Measurements from ENCODE around the gene ZDHHC17.
"Not testable (repeated sequence)": the region's sequence is repeated elsewhere in the genome, so short reads cannot be mapped to it uniquely, and the experiment has no call there.

Gene ZDHHC17

GRCh38 chr12:76763746-76764675, at the start of gene ZDHHC17:
ZDHHC17 (plus strand) TSS chr12:76764115; CDS start chr12:76764237, 122 bp downstream.
- DNase-seq, result peak; percentile 46 to 98 (median 88)

GRCh38 chr12:76714415-76714814, 49.5 kb upstream of the ZDHHC17 start:
- no peak for DNase-seq

- no peak for DNase-seq
These were observed 49.1 kb upstream of the ZDHHC17 start for GRCh38 chr12:76714861-76715260.

- DNase-seq, result no peak
These were observed 48.6 kb upstream of the ZDHHC17 start for GRCh38 chr12:76715332-76715731.

GRCh38 chr12:76717314-76717713, 46.6 kb upstream of the ZDHHC17 start:
- no peak for DNase-seq

GRCh38 chr12:76719171-76720041, 44.5 kb upstream of the ZDHHC17 start:
- peak in 43 of 58 donors; percentile 5 to 81 (median 46) for DNase-seq

- DNase-seq, result no peak
These were observed 43.8 kb upstream of the ZDHHC17 start for GRCh38 chr12:76720068-76720467.

- DNase-seq, result no peak
These were observed 37.3 kb upstream of the ZDHHC17 start for GRCh38 chr12:76726626-76727025.

GRCh38 chr12:76732188-76732587, 31.7 kb upstream of the ZDHHC17 start:
- not testable (repeated sequence) for DNase-seq

- DNase-seq, result not testable (repeated sequence)
These were observed 26.2 kb upstream of the ZDHHC17 start for GRCh38 chr12:76737689-76738088.

- no peak for DNase-seq
These were observed 24.9 kb upstream of the ZDHHC17 start for GRCh38 chr12:76738824-76739579.

GRCh38 chr12:76739896-76740295, 24.0 kb upstream of the ZDHHC17 start:
- DNase-seq, result no peak

- DNase-seq, result no peak
These were observed 23.4 kb upstream of the ZDHHC17 start for GRCh38 chr12:76740501-76740900.

- no peak for DNase-seq
These were observed 18.6 kb upstream of the ZDHHC17 start for GRCh38 chr12:76745343-76745742.

GRCh38 chr12:76746516-76746915, 17.4 kb upstream of the ZDHHC17 start:
- DNase-seq, result no peak

- DNase-seq, result no peak
These were observed 16.7 kb upstream of the ZDHHC17 start for GRCh38 chr12:76747245-76747644.

- no peak for DNase-seq
These were observed 8.0 kb upstream of the ZDHHC17 start for GRCh38 chr12:76755829-76756379.

- no peak for DNase-seq
These were observed 6.2 kb upstream of the ZDHHC17 start for GRCh38 chr12:76757694-76758093.

GRCh38 chr12:76762601-76762980, 1.3 kb upstream of the ZDHHC17 start:
- no peak for DNase-seq

GRCh38 chr12:76764856-76765255, 941 bp downstream of the ZDHHC17 start:
- DNase-seq, result peak in 21 of 58 donors; percentile 7 to 58 (median 29)

GRCh38 chr12:76765598-76765997, 1.7 kb downstream of the ZDHHC17 start:
- DNase-seq, result peak in 1 of 58 donors; percentile 4
